Natural killer cell (primary cell): ENCODE data around the gene ITCH. TPM values are rescaled to one million over a fixed set of nuclear protein-coding genes. Genes with fewer than 3 reads are reported as not detected.
"Not testable (repeated sequence)": the region's sequence is repeated elsewhere in the genome, so short reads cannot be mapped to it uniquely, and the experiment has no call there.

Source experiments
- ATAC-seq, 3 donors: fragments of 150-1000 bp in 2 of 3; fragments of 200-7000 bp in 1 of 3; cut with Tn5 transposase; 1 replicate in 1 of 3; 2 replicates in 2 of 3; pipeline ENCODE4 v1.10.0; 2021; ENCODE audit warnings: mild to moderate bottlenecking in 2 of 3, moderate library complexity in 2 of 3
- DNase-seq, 2 donors: peaks; one replicate each; pipeline versions ENCODE4 v3.0.0 to v3.0.0-alpha.2; 2013 to 2021; ENCODE audit warnings: mixed read lengths in 1 of 2
- H3K27ac ChIP-seq: one replicate; pipeline ENCODE4 v1.5.1; 2013; ENCODE audit warnings: mild to moderate bottlenecking, low read length
- H3K27me3 ChIP-seq: one replicate; pipeline ENCODE4 v1.6.1; 2013; ENCODE audit warnings: low read length; ENCODE audit not compliant: control insufficient read depth, insufficient read depth
- H3K36me3 ChIP-seq: one replicate; pipeline ENCODE4 v1.6.1; 2013; ENCODE audit warnings: low read length; ENCODE audit not compliant: control insufficient read depth, insufficient read depth
- H3K4me1 ChIP-seq: one replicate; pipeline ENCODE4 v1.6.1; 2013; ENCODE audit warnings: low read length; ENCODE audit not compliant: control insufficient read depth, insufficient read depth
- H3K4me3 ChIP-seq: one replicate; pipeline ENCODE4 v1.5.1; 2013; ENCODE audit warnings: low read length
- H3K9me3 ChIP-seq: one replicate; pipeline ENCODE4 v1.6.1; 2013; ENCODE audit warnings: low read length; ENCODE audit not compliant: control insufficient read depth, insufficient read depth
- H3K27ac Mint-ChIP-seq, 2 donors: one replicate each; pipeline ENCODE4 v1.8.0; 2022; ENCODE audit warnings: mild to moderate bottlenecking in 2 of 2, mixed read lengths in 2 of 2, moderate library complexity in 1 of 2
- H3K27me3 Mint-ChIP-seq, 2 donors: one replicate each; pipeline ENCODE4 v1.8.0; 2022; ENCODE audit warnings: low read depth in 2 of 2, mixed read lengths in 2 of 2
- H3K36me3 Mint-ChIP-seq: one replicate; pipeline ENCODE4 v1.8.0; 2022; ENCODE audit warnings: mixed read lengths
- H3K4me1 Mint-ChIP-seq, 2 donors: one replicate each; pipeline ENCODE4 v1.8.0; 2022; ENCODE audit warnings: mixed read lengths in 2 of 2
- H3K4me3 Mint-ChIP-seq: one replicate; pipeline ENCODE4 v1.8.0; 2022; ENCODE audit warnings: mild to moderate bottlenecking, moderate library complexity, mixed read lengths
- H3K9me3 Mint-ChIP-seq, 2 donors: one replicate each; pipeline ENCODE4 v1.8.0; 2022; ENCODE audit warnings: mixed read lengths in 2 of 2
- WGBS: methylation state at CpG from one replicate; pipeline ENCODE4 v1.1.7; 2013; ENCODE audit warnings: missing lambda C conversion rate; ENCODE audit not compliant: insufficient coverage; 5-methylcytosine and 5-hydroxymethylcytosine counted together
- intact Hi-C: fragments of 100-400 bp; cut with micrococcal nuclease; formaldehyde crosslinking; loops from one replicate; pipeline ENCODE4 v1.14.2; 2022
- total RNA-seq, 4 donors: library from RNA; stranded (reverse); fragments of 120-200 nt in 1 of 4; gene quantifications; one replicate each; pipeline versions ENCODE4 v1.2.3 to v1.2.4, GENCODE V29; 2013 to 2022
- TF ChIP-seq, protein P1 (sequence below): fragments of 200-600 bp; IDR thresholded peaks from one replicate; pipeline ENCODE4 v1.8.0; 2022; ENCODE audit warnings: antibody characterized with exemption

Gene ITCH
- total RNA-seq, 3 donors from 2014 or later (not counting 1 experiment from before 2014, with no cell fraction given): 157 to 182 (median 163) TPM

DNA sequence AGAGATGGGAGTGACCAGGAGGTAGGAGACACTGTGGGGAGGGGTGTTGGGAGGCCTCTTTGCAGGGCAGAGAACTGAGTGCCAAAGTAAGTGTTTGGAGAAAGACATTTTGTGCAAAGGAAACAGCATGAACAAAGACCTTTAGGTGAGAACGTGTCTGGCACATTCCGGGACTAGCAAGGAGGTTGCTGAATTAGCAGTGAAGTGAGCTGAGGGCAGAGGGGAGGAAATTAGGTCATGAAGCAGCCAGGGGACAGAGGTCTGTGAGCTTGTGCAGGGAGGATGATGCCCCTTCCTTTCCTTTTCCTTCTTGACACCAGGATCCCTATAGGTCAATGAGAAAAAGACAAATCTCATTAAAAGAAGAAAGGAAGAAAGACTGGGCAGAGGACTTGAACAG, 38.5 kb upstream of the ITCH start:
- Histone ChIP-seq H3K4me3 (no peak overlapping the region), H3K4me1 (peaks cover 20% of the 10 kb centered on the region), H3K27ac (no peak overlapping the region), H3K9me3 (no peaks in the 10 kb centered on the region), H3K36me3 (no peaks in the 10 kb centered on the region), H3K27me3 (no peaks in the 10 kb centered on the region)
- peak in 1 of 2 donors; percentile 57 for DNase-seq
- TF ChIP-seq, protein P1, sequence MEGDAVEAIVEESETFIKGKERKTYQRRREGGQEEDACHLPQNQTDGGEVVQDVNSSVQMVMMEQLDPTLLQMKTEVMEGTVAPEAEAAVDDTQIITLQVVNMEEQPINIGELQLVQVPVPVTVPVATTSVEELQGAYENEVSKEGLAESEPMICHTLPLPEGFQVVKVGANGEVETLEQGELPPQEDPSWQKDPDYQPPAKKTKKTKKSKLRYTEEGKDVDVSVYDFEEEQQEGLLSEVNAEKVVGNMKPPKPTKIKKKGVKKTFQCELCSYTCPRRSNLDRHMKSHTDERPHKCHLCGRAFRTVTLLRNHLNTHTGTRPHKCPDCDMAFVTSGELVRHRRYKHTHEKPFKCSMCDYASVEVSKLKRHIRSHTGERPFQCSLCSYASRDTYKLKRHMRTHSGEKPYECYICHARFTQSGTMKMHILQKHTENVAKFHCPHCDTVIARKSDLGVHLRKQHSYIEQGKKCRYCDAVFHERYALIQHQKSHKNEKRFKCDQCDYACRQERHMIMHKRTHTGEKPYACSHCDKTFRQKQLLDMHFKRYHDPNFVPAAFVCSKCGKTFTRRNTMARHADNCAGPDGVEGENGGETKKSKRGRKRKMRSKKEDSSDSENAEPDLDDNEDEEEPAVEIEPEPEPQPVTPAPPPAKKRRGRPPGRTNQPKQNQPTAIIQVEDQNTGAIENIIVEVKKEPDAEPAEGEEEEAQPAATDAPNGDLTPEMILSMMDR: no peak
- no peaks in the 10 kb centered on the region for H3K36me3 Mint-ChIP-seq
- 53% methylated on average over 2 of the region's 2 CpGs for WGBS
- H3K4me1 Mint-ChIP-seq: peaks cover 13 to 16% of the 10 kb centered on the region in 2 donors
- peak overlapping the region; percentile 14 for H3K4me3 Mint-ChIP-seq
- no peaks in the 10 kb centered on the region for H3K9me3 Mint-ChIP-seq
- intact Hi-C loops: no loop called here
- H3K27ac Mint-ChIP-seq: peak overlapping the region; percentile 11 to 80
- peak; percentile 80 to 91 (median 88) for ATAC-seq
- H3K27me3 Mint-ChIP-seq: no peaks in the 10 kb centered on the region

DNA sequence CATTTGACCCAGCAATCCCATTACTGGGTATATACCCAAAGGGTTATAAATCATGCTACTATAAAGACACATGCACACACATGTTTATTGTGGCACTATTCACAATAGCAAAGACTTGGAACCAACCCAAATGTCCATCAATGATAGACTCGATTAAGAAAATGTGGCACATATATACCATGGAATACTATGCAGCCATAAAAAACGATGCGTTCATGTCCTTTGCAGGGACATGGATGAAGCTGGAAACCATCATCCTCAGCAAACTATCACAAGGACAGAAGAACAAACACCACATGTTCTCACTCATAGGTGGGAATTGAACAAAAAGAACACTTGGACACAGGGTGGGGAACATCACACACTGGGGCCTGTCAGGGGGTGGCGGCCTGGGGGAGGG, 34.9 kb upstream of the ITCH start:
- ATAC-seq, H3K27me3 ChIP-seq, H3K36me3 ChIP-seq, H3K27ac Mint-ChIP-seq, H3K36me3 Mint-ChIP-seq, H3K9me3 Mint-ChIP-seq, DNase-seq, H3K27me3 Mint-ChIP-seq, H3K9me3 ChIP-seq, H3K27ac ChIP-seq, intact Hi-C loops, H3K4me3 ChIP-seq, H3K4me3 Mint-ChIP-seq: not testable (repeated sequence)
- 93% methylated on average over 4 of the region's 4 CpGs for WGBS
- peaks cover 13 to 24% of the 10 kb centered on the region in 2 donors for H3K4me1 Mint-ChIP-seq
- peaks cover 20% of the 10 kb centered on the region for H3K4me1 ChIP-seq

DNA sequence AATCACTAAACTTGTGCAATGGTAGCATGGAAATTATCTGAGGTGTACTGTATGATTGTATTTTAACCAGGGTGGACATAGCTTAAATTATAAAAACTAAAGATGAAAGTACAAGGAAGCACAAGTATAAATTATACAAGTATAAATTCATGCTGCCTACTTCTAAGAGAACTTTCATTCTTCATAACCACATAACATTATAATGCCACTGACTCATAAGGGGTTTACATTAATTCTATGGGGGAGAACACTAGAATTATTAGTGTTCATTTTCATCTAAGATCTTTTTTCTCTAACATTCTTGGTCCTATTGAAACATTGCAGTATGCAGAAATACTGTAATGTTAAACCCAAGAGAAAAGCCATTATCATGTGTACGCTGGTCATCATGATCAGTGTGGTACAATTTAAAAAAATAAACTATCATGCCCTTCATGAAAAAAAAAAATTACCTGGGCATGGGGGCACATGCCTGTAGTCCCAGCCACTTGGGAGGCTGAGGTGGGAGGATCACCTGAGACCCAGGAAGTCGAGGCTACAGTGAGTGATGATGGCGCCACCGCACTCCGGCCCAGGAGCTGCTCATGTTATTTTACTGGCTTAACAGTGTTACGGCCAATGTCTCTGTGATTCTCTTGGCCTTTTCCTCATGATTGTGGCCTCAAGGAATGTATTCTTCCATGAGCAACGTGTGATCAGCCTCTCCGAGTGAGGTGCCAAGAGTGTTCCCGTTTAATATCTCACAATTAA, 34.0 kb upstream of the ITCH start:
- Histone ChIP-seq H3K4me3 (no peak overlapping the region), H3K27me3 (no peaks in the 10 kb centered on the region), H3K27ac (no peak overlapping the region), H3K36me3 (no peaks in the 10 kb centered on the region), H3K4me1 (peaks cover 16% of the 10 kb centered on the region), H3K9me3 (no peaks in the 10 kb centered on the region)
- intact Hi-C loops: no loop called here
- Mint-ChIP-seq H3K9me3 (no peaks in the 10 kb centered on the region), H3K4me3 (no peak overlapping the region), H3K27me3 (no peaks in the 10 kb centered on the region), H3K27ac (no peak overlapping the region), H3K4me1 (peaks cover 13 to 23% of the 10 kb centered on the region in 2 donors), H3K36me3 (no peaks in the 10 kb centered on the region)
- ATAC-seq (no peak), DNase-seq (no peak)
- 92% methylated on average over 9 of the region's 9 CpGs for WGBS
- TF ChIP-seq, protein P1: no peak

DNA sequence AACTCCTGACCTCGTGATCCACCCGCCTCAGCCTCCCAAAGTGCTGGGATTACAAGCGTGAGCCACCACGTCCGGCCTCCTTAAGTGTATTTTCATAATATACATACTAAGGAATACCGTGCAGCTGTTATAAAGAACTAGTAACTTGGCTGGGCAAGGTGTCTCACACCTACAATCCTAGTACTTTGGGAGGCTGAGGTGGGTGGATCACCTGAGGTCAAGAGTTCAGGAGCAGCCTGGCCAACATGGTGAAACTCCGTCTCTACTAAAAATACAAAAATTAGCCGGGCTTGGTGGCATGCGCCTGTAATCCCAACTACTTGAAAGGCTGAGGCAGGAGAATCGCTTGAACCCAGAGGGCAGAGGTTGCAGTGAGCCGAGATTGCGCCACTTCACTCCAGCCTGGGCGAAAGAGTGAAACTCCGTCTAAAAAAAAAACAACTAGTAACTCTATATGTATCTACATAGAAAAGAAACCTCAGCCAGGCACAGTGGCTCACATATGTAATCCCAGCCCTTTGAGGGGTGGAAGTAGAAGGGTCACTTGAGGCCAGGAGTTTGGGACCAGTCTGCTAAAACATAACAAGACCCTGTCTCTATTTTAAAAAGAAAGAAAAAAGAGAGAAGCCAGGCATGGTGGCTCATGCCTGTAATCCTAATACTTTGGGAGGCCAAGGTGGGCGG, 32.1 kb upstream of the ITCH start:
- intact Hi-C loops, H3K27ac ChIP-seq, H3K27ac Mint-ChIP-seq, H3K27me3 Mint-ChIP-seq, H3K9me3 Mint-ChIP-seq, H3K9me3 ChIP-seq, H3K36me3 Mint-ChIP-seq, ATAC-seq, H3K4me3 Mint-ChIP-seq, H3K27me3 ChIP-seq, DNase-seq, H3K4me3 ChIP-seq, H3K36me3 ChIP-seq: not testable (repeated sequence)
- H3K4me1 ChIP-seq: peaks cover 14% of the 10 kb centered on the region
- H3K4me1 Mint-ChIP-seq: peaks cover 8 to 17% of the 10 kb centered on the region in 2 donors
- 98% methylated on average over 10 of the region's 15 CpGs for WGBS
